ENCODE measurements around the gene CPNE7. TPM values are rescaled to one million over a fixed set of nuclear protein-coding genes. Genes with fewer than 3 reads are reported as not detected.
A peak's percentile ranks its signal among the peaks of the same experiment; 100 is the strongest.

The CPNE7 gene
- total and polyA plus RNA-seq, 2 of the 13 experiments (the other 11 are each of a cell fraction or from before 2014, with no cell fraction given): 0.59 TPM; not detected in 1

DNA sequence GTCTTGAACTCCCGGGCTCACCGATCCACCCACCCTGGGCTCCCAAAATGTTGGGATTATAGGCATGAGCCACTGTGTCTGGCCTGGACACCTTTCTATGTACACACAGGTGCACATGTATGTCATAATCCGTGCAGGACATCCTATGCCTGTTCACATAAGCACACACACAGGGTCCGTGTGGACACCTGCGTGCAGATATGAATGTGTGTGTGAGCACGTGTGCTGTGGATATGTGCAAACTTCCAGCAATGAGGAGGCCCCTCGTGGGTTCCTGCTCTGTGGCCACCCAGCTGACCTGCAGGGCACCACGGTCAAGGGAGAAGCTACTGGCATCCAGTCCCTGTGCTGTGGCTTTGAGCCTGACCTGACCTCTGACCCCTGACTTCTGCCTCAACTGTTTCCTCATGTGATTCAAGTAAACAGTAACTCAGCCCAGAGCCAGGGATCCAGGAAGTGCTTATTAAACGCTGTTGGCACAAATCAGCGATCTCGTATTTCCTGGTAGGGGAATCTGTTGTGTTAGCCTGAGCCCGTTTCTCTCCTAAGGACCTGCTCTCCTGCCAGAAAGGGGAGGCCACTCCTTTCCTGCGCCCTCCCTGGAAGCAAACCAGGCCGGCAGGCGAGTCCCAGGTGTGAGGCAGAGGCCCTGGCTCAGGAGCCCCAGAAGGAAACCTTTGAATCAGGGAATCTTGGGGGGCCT, 6.5 kb downstream of the CPNE7 start (continued):
- TF ChIP-seq PATZ1 (CRISPR knock-in tag; IDR thresholded peaks at IDR 0.05): no peak
- TF ChIP-seq, protein P1, sequence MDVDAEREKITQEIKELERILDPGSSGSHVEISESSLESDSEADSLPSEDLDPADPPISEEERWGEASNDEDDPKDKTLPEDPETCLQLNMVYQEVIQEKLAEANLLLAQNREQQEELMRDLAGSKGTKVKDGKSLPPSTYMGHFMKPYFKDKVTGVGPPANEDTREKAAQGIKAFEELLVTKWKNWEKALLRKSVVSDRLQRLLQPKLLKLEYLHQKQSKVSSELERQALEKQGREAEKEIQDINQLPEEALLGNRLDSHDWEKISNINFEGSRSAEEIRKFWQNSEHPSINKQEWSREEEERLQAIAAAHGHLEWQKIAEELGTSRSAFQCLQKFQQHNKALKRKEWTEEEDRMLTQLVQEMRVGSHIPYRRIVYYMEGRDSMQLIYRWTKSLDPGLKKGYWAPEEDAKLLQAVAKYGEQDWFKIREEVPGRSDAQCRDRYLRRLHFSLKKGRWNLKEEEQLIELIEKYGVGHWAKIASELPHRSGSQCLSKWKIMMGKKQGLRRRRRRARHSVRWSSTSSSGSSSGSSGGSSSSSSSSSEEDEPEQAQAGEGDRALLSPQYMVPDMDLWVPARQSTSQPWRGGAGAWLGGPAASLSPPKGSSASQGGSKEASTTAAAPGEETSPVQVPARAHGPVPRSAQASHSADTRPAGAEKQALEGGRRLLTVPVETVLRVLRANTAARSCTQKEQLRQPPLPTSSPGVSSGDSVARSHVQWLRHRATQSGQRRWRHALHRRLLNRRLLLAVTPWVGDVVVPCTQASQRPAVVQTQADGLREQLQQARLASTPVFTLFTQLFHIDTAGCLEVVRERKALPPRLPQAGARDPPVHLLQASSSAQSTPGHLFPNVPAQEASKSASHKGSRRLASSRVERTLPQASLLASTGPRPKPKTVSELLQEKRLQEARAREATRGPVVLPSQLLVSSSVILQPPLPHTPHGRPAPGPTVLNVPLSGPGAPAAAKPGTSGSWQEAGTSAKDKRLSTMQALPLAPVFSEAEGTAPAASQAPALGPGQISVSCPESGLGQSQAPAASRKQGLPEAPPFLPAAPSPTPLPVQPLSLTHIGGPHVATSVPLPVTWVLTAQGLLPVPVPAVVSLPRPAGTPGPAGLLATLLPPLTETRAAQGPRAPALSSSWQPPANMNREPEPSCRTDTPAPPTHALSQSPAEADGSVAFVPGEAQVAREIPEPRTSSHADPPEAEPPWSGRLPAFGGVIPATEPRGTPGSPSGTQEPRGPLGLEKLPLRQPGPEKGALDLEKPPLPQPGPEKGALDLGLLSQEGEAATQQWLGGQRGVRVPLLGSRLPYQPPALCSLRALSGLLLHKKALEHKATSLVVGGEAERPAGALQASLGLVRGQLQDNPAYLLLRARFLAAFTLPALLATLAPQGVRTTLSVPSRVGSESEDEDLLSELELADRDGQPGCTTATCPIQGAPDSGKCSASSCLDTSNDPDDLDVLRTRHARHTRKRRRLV (CRISPR knock-in tag; IDR thresholded peaks at IDR 0.05): no peak
- TF ChIP-seq ZNF292 (CRISPR knock-in tag; IDR thresholded peaks at IDR 0.05; ENCODE audit: borderline replicate concordance, low read depth): 0 out of 2 replicates have a peak, but pooled peaks have one; percentile 19
- TF ChIP-seq, protein P2, sequence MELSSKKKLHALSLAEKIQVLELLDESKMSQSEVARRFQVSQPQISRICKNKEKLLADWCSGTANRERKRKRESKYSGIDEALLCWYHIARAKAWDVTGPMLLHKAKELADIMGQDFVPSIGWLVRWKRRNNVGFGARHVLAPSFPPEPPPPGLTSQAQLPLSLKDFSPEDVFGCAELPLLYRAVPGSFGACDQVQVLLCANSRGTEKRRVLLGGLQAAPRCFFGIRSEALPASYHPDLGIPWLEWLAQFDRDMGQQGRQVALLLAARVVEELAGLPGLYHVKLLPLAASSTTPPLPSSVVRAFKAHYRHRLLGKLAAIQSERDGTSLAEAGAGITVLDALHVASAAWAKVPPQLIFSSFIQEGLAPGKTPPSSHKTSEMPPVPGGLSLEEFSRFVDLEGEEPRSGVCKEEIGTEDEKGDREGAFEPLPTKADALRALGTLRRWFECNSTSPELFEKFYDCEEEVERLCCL (CRISPR knock-in tag; IDR thresholded peaks at IDR 0.05; ENCODE audit: borderline replicate concordance): no peak
- peak; percentile 54; the same call in 1 of the 2 replicates for TF ChIP-seq ZNF609 (CRISPR knock-in tag; IDR thresholded peaks at IDR 0.05; ENCODE audit: borderline replicate concordance)
- TF ChIP-seq FOXC1 (CRISPR knock-in tag; IDR thresholded peaks at IDR 0.05; ENCODE audit: borderline replicate concordance): no peak
- TF ChIP-seq ZNF414 (CRISPR knock-in tag; IDR thresholded peaks at IDR 0.05): no peak
- TF ChIP-seq SATB2 (CRISPR knock-in tag; IDR thresholded peaks at IDR 0.05): no peak
- no peak for TF ChIP-seq ZNF3 (CRISPR knock-in tag; IDR thresholded peaks at IDR 0.05)
- TF ChIP-seq HNF4G (IDR thresholded peaks at IDR 0.05; ENCODE audit: borderline replicate concordance, low read depth, low read length): 0 out of 2 replicates have a peak, but pooled peaks have one; percentile 48
- peak; percentile 12; the same call in 1 of the 2 replicates for TF ChIP-seq HNF4G (CRISPR knock-in tag; IDR thresholded peaks at IDR 0.05; ENCODE audit: borderline replicate concordance, low read depth)
- TF ChIP-seq ZSCAN25 (CRISPR knock-in tag; IDR thresholded peaks at IDR 0.05): no peak
- TF ChIP-seq, protein P3, sequence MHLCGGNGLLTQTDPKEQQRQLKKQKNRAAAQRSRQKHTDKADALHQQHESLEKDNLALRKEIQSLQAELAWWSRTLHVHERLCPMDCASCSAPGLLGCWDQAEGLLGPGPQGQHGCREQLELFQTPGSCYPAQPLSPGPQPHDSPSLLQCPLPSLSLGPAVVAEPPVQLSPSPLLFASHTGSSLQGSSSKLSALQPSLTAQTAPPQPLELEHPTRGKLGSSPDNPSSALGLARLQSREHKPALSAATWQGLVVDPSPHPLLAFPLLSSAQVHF (CRISPR knock-in tag; IDR thresholded peaks at IDR 0.05): no peak

Measured in HepG2 (cell line).